GM12874 (cell line): ENCODE measurements around the gene SLC6A6.

Source experiments
- CTCF ChIP-seq: IDR thresholded peaks from 2 replicates; pipeline ENCODE4 v1.5.1; 2011; ENCODE audit warnings: low read depth, mild to moderate bottlenecking, control low read depth, low read length, moderate library complexity; ENCODE audit not compliant: insufficient read depth

SLC6A6 gene

GRCh38 chr3:14386254-14386653 is 16.2 kb upstream of the SLC6A6 start:
- TF ChIP-seq CTCF: no peak

- TF ChIP-seq CTCF: no peak
Measured at GRCh38 chr3:14388201-14388600, 14.2 kb upstream of the SLC6A6 start.

- no peak for TF ChIP-seq CTCF
Measured at GRCh38 chr3:14389166-14389606, 13.2 kb upstream of the SLC6A6 start.

GRCh38 chr3:14389716-14390115 is 12.7 kb upstream of the SLC6A6 start:
- TF ChIP-seq CTCF: no peak

GRCh38 chr3:14391033-14391432 is 11.4 kb upstream of the SLC6A6 start:
- no peak for TF ChIP-seq CTCF

GRCh38 chr3:14392231-14392630 is 10.2 kb upstream of the SLC6A6 start:
- no peak for TF ChIP-seq CTCF

GRCh38 chr3:14392803-14393319 is 9.5 kb upstream of the SLC6A6 start:
- no peak for TF ChIP-seq CTCF
